HCT116 (cell line): ENCODE data around the gene RIMS4. TPM values are rescaled to one million over a fixed set of nuclear protein-coding genes. Genes with fewer than 3 reads are reported as not detected.
A peak's percentile ranks its signal among the peaks of the same experiment; 100 is the strongest.

Experiments
- ATAC-seq: fragments of 200-7000 bp; cut with Tn5 transposase; 2 replicates; pipeline ENCODE4 v1.9.1; 2020; ENCODE audit warnings: mild to moderate bottlenecking, moderate library complexity
- BruUV-seq: library from RNA; stranded (reverse); fragments of 400-500 nt; replicated peaks from 2 replicates; lab custom pipeline; 2021; lab: Mats Ljungman, UMichigan
- CTCF ChIA-PET: fragments of 300-600 bp; sonication (Branson Sonifier 250); formaldehyde crosslinking; loops from one replicate; lab custom pipeline; 2021; ENCODE audit warnings: antibody characterized with exemption; lab: Charles Lee
- POLR2A ChIA-PET: fragments of 300-600, 350-600 bp; sonication (Branson Sonifier 250); formaldehyde crosslinking; loops from one replicate; lab custom pipeline; 2021; ENCODE audit warnings: antibody characterized with exemption; lab: Charles Lee
- RAD21 ChIA-PET, 2 experiments: fragments of 300-600 bp; sonication (Branson Sonifier 250); formaldehyde crosslinking; loops; one replicate each; lab custom pipeline; 2023; ENCODE audit warnings: low total read pairs in 2 of 2; ENCODE audit not compliant: uncharacterized antibody in 2 of 2, unreplicated experiment in 2 of 2, low non-redundant PET in 1 of 2; lab: Charles Lee
- DNase-seq: peaks from one replicate; pipeline ENCODE4 v3.0.0-alpha.2; 2010; ENCODE audit warnings: low read depth, low spot score
- H2AFZ ChIP-seq: fragments of 200-600 bp; shearing (Covaris generic), sonication (generic); 2 replicates; pipeline ENCODE4 v1.6.1; 2017; ENCODE audit warnings: low read depth, mixed run types, mixed read lengths, antibody characterized with exemption, low read length; ENCODE audit not compliant: poor library complexity, severe bottlenecking
- H3K27ac ChIP-seq: 2 replicates; pipeline ENCODE4 v1.5.1; 2012; ENCODE audit warnings: low read depth, low read length
- H3K27me3 ChIP-seq: fragments of 200-600 bp; sonication (generic); 2 replicates; pipeline ENCODE4 v1.6.1; 2016; ENCODE audit warnings: mixed run types, low read length, mixed read lengths; ENCODE audit not compliant: insufficient read depth
- H3K36me3 ChIP-seq, 2 experiments: fragments of 200-500 bp in 1 of 2; fragments of 200-600 bp in 1 of 2; sonication (Bioruptor generic) in 1 of 2; sonication (generic) in 1 of 2; 2 replicates each; pipeline versions ENCODE4 v1.5.1 to v1.6.1; 2014 to 2016; ENCODE audit warnings: low read length in 2 of 2, inconsistent platforms in 1 of 2, mixed read lengths in 1 of 2, mixed run types in 1 of 2; ENCODE audit not compliant: insufficient read depth in 2 of 2, control insufficient read depth in 1 of 2
- H3K4me1 ChIP-seq, 2 experiments: fragments of 200-600 bp in 1 of 2; sonication (generic) in 1 of 2; 2 replicates each; pipeline versions ENCODE4 v1.5.1 to v1.6.1; 2012 to 2017; ENCODE audit warnings: low read length in 2 of 2, inconsistent platforms in 1 of 2, mild to moderate bottlenecking in 1 of 2, mixed read lengths in 1 of 2, mixed run types in 1 of 2, moderate library complexity in 1 of 2; ENCODE audit not compliant: insufficient read depth in 2 of 2, control insufficient read depth in 1 of 2
- H3K4me2 ChIP-seq: fragments of 200-600 bp; sonication (generic); 2 replicates; pipeline ENCODE4 v1.6.1; 2017; ENCODE audit warnings: mixed run types, low read length, mixed read lengths
- H3K4me3 ChIP-seq, 2 experiments: fragments of 200-600 bp in 1 of 2; sonication (generic) in 1 of 2; replicated peaks in 1 of 2; 2 replicates each; pipeline ENCODE4 v1.5.1; 2011 to 2016; ENCODE audit warnings: low read length in 2 of 2, control low read depth in 1 of 2, low read depth in 1 of 2, mild to moderate bottlenecking in 1 of 2, mixed read lengths in 1 of 2, mixed run types in 1 of 2
- H3K79me2 ChIP-seq: fragments of 200-600 bp; sonication (generic); 2 replicates; pipeline ENCODE4 v1.6.1; 2017; ENCODE audit warnings: mild to moderate bottlenecking, mixed run types, low read length, moderate library complexity, mixed read lengths; ENCODE audit not compliant: insufficient read depth
- H3K9ac ChIP-seq: fragments of 200-600 bp; sonication (generic); 2 replicates; pipeline ENCODE4 v1.6.1; 2016; ENCODE audit warnings: low read length, mixed read lengths
- H3K9me2 ChIP-seq: fragments of 200-600 bp; sonication (generic), shearing (Covaris generic); 2 replicates; pipeline ENCODE4 v1.6.1; 2017; ENCODE audit warnings: mixed run types, mild to moderate bottlenecking, moderate library complexity; ENCODE audit not compliant: insufficient read depth
- H3K9me3 ChIP-seq, 2 experiments: fragments of 200-500 bp in 1 of 2; fragments of 200-600 bp in 1 of 2; sonication (Bioruptor generic) in 1 of 2; sonication (generic) in 1 of 2; 2 replicates each; pipeline ENCODE4 v1.6.1; 2014 to 2017; ENCODE audit warnings: low read length in 2 of 2, mixed read lengths in 2 of 2, inconsistent platforms in 1 of 2, low read depth in 1 of 2, mild to moderate bottlenecking in 1 of 2, mixed run types in 1 of 2, moderate library complexity in 1 of 2; ENCODE audit not compliant: control insufficient read depth in 1 of 2, insufficient read depth in 1 of 2
- H4K20me1 ChIP-seq: fragments of 200-600 bp; sonication (generic), shearing (Covaris generic); 2 replicates; pipeline ENCODE4 v1.6.1; 2017; ENCODE audit warnings: mixed run types, mild to moderate bottlenecking, moderate library complexity; ENCODE audit not compliant: insufficient read depth
- FOSL1 ChIP-seq: IDR thresholded peaks from 2 replicates; pipeline ENCODE4 v1.6.1; 2012; ENCODE audit warnings: low read depth
- JUND ChIP-seq: IDR thresholded peaks from 2 replicates; pipeline ENCODE4 v1.6.1; 2012
- POLR2AphosphoS5 ChIP-seq: IDR thresholded peaks from 2 replicates; pipeline ENCODE4 v1.6.1; 2011; ENCODE audit warnings: mild to moderate bottlenecking, low read depth, low read length, moderate library complexity
- RAD21 ChIP-seq: IDR thresholded peaks from 2 replicates; pipeline ENCODE4 v1.6.1; 2012; ENCODE audit warnings: low read depth, mild to moderate bottlenecking
- SRF ChIP-seq: IDR thresholded peaks from 2 replicates; pipeline ENCODE4 v1.6.1; 2012; ENCODE audit warnings: low read depth
- TCF7L2 ChIP-seq: IDR thresholded peaks from 2 replicates; pipeline ENCODE4 v1.7.0; 2011; ENCODE audit warnings: borderline replicate concordance, inconsistent platforms; ENCODE audit not compliant: insufficient read depth, insufficient read length; ENCODE audit errors: extremely low read depth
- intact Hi-C: fragments of 100-400 bp; cut with micrococcal nuclease; formaldehyde crosslinking; loops from 2 replicates; pipeline ENCODE4 v1.10.0; 2022
- total RNA-seq: library from RNA; stranded (reverse); gene quantifications from one replicate; pipeline ENCODE4 v1.2.1, GENCODE V29; 2021; ENCODE audit not compliant: unreplicated experiment
- TF ChIP-seq, protein P1 (sequence below): IDR thresholded peaks from 2 replicates; pipeline ENCODE4 v1.6.1; 2012
- TF ChIP-seq, protein P2 (sequence below): IDR thresholded peaks from 2 replicates; pipeline ENCODE4 v1.6.1; 2011; ENCODE audit warnings: mild to moderate bottlenecking, low read length, moderate library complexity; ENCODE audit not compliant: insufficient replicate concordance; ENCODE audit errors: extremely low read depth

RIMS4 gene
- total RNA-seq, 1 experiment from 2014 or later, result 0.05 TPM

DNA sequence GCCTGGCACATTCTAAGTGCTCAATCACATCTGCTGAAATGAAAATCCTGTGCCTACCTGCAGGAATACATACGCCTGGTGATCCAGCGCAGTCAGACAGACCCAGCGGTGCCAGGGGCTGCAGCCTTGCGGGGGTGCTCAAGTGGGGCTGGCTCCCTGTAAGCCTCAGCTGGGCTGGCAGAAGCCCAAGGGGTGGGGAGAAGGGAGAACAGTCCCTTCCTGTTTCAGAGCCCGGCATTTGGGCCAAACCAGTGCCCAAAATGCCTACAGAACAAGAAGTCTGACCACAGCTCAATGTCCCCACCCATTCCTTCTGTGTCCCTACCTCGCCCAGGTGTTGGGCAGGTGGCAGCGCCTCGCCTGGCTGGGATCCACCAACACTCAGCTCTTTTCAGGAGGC lies 42.1 kb downstream of the RIMS4 start:
- DNase-seq (no peak), ATAC-seq (no peak)
- RAD21 ChIA-PET, result no interaction called here
- Histone ChIP-seq H3K4me1 (0 out of 4 replicates have a peak, but pooled peaks cover 0 to 8% of the 10 kb centered on the region in 2 experiments), H3K9me3 (no peaks in the 10 kb centered on the region), H3K27me3 (peaks cover 62% of the 10 kb centered on the region), H3K4me2 (no peak overlapping the region), H3K79me2 (no peaks in the 10 kb centered on the region), H3K9ac (no peak overlapping the region), H3K36me3 (no peaks in the 10 kb centered on the region), H3K9me2 (no peaks in the 10 kb centered on the region), H3K27ac (no peak overlapping the region), H4K20me1 (no peaks in the 10 kb centered on the region), H2AFZ (no peak overlapping the region), H3K4me3 (no peak overlapping the region)
- TF ChIP-seq JUND, result no peak
- TF ChIP-seq POLR2AphosphoS5, result no peak
- TF ChIP-seq, protein P1, sequence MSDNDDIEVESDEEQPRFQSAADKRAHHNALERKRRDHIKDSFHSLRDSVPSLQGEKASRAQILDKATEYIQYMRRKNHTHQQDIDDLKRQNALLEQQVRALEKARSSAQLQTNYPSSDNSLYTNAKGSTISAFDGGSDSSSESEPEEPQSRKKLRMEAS, result no peak
- TF ChIP-seq RAD21, result peak; percentile 6; the same call in 1 of the 2 replicates
- intact Hi-C loops, result no loop called here
- CTCF ChIA-PET, result interaction anchor here (0.6 kb wide), 1 partner anchor 328 kb away, joined by 4 read pairs; no protein-coding TSS in a partner anchor
- POLR2A ChIA-PET, result interaction anchor here (1.2 kb wide), 1 partner anchor 17 kb away, joined by 3 read pairs; no protein-coding TSS in a partner anchor
- BruUV-seq, result no TSS peak

DNA sequence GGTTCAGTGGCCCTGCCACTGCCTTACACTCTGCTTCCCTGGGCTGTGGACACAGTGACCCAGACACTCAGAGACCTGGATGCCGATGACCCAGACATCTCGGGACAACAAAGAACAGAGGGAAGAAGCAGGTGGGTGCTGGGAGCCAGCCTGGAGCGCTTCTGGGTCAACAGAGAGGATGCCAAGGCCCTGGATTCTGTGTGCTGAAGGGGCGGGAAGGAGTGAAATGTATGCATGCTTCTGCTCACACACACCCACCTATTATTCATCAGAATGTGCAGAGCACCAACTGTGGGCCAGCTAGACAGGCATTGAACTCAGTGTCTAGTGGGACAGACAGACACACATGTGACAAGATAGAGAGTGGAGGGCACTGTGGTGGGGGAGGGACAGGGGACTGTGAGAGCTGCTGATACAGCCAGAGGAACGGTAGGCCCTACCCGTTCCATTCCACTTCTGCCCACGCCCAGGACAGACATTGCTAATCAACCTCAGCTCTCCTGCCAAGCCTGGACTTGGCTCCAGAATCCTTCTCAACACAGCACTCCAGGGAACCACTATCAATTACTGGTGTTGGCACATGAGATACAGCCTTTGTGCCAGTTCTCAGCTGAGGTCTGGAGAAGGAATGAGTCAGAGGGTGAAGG lies 44.5 kb downstream of the RIMS4 start:
- ChIA-PET POLR2A (no interaction called here), RAD21 (no interaction called here), CTCF (interaction anchor here (1.0 kb wide), 1 partner anchor 18 kb away, joined by 3 read pairs; no protein-coding TSS in a partner anchor)
- H3K4me2 ChIP-seq, result no peak overlapping the region
- H3K9me3 ChIP-seq, result no peaks in the 10 kb centered on the region
- H3K9ac ChIP-seq, result no peak overlapping the region
- intact Hi-C loops, result no loop called here
- H3K36me3 ChIP-seq, result no peaks in the 10 kb centered on the region
- ATAC-seq (peak; percentile 40), DNase-seq (peak; percentile 10)
- H3K9me2 ChIP-seq, result no peaks in the 10 kb centered on the region
- no peak overlapping the region for H2AFZ ChIP-seq
- H3K27ac ChIP-seq, result no peak overlapping the region
- no peaks in the 10 kb centered on the region for H3K79me2 ChIP-seq
- 0 out of 4 replicates have a peak, but pooled peaks cover 0 to 8% of the 10 kb centered on the region in 2 experiments for H3K4me1 ChIP-seq
- H3K4me3 ChIP-seq, result no peak overlapping the region
- TF ChIP-seq, protein P2, sequence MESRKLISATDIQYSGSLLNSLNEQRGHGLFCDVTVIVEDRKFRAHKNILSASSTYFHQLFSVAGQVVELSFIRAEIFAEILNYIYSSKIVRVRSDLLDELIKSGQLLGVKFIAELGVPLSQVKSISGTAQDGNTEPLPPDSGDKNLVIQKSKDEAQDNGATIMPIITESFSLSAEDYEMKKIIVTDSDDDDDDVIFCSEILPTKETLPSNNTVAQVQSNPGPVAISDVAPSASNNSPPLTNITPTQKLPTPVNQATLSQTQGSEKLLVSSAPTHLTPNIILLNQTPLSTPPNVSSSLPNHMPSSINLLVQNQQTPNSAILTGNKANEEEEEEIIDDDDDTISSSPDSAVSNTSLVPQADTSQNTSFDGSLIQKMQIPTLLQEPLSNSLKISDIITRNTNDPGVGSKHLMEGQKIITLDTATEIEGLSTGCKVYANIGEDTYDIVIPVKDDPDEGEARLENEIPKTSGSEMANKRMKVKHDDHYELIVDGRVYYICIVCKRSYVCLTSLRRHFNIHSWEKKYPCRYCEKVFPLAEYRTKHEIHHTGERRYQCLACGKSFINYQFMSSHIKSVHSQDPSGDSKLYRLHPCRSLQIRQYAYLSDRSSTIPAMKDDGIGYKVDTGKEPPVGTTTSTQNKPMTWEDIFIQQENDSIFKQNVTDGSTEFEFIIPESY, result no peak
- TF ChIP-seq SRF (no peak), TCF7L2 (no peak), FOSL1 (no peak)
- TF ChIP-seq, all 23 proteins: peak for 0
- no TSS peak for BruUV-seq
- H3K27me3 ChIP-seq, result peaks cover 40% of the 10 kb centered on the region
- H4K20me1 ChIP-seq, result no peaks in the 10 kb centered on the region
